Measurements from ENCODE around the gene SNTN. TPM values are rescaled to one million over a fixed set of nuclear protein-coding genes. Genes with fewer than 3 reads are reported as not detected.

Gene SNTN
- total and polyA plus RNA-seq, 2 experiments from 2014 or later: 0.70 TPM; not detected in 1

- Histone ChIP-seq H3F3A (replicated peaks; ENCODE audit: low read depth) (no peaks in the 10 kb centered on the region), H3K27ac (ENCODE audit: low read depth) (0 out of 2 replicates have a peak overlapping the region, but pooled peaks have one; percentile 23), H3K4me1 (ENCODE audit: insufficient read depth) (peaks cover 13% of the 10 kb centered on the region), H3K4me3 (peak overlapping the region; percentile 67), H2AFZ (peak overlapping the region; percentile 90), H3K27me3 (ENCODE audit: insufficient read depth) (no peaks in the 10 kb centered on the region), H3K36me3 (ENCODE audit: insufficient read depth) (no peaks in the 10 kb centered on the region), H3K79me2 (replicated peaks; ENCODE audit: insufficient read depth) (no peaks in the 10 kb centered on the region), H4K20me1 (replicated peaks; ENCODE audit: insufficient read depth) (no peaks in the 10 kb centered on the region), H3K9me2 (ENCODE audit: insufficient read depth) (no peaks in the 10 kb centered on the region), H3K4me2 (peak overlapping the region; percentile 82)
- TF ChIP-seq, protein P1, sequence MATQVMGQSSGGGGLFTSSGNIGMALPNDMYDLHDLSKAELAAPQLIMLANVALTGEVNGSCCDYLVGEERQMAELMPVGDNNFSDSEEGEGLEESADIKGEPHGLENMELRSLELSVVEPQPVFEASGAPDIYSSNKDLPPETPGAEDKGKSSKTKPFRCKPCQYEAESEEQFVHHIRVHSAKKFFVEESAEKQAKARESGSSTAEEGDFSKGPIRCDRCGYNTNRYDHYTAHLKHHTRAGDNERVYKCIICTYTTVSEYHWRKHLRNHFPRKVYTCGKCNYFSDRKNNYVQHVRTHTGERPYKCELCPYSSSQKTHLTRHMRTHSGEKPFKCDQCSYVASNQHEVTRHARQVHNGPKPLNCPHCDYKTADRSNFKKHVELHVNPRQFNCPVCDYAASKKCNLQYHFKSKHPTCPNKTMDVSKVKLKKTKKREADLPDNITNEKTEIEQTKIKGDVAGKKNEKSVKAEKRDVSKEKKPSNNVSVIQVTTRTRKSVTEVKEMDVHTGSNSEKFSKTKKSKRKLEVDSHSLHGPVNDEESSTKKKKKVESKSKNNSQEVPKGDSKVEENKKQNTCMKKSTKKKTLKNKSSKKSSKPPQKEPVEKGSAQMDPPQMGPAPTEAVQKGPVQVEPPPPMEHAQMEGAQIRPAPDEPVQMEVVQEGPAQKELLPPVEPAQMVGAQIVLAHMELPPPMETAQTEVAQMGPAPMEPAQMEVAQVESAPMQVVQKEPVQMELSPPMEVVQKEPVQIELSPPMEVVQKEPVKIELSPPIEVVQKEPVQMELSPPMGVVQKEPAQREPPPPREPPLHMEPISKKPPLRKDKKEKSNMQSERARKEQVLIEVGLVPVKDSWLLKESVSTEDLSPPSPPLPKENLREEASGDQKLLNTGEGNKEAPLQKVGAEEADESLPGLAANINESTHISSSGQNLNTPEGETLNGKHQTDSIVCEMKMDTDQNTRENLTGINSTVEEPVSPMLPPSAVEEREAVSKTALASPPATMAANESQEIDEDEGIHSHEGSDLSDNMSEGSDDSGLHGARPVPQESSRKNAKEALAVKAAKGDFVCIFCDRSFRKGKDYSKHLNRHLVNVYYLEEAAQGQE (IDR thresholded peaks at IDR 0.05; ENCODE audit: unreplicated experiment): no peak
- TF ChIP-seq ZNF114 (CRISPR knock-in tag; IDR thresholded peaks at IDR 0.05) (no peak), ETS1 (IDR thresholded peaks at IDR 0.05) (no peak), NANOG (IDR thresholded peaks at IDR 0.05; ENCODE audit: borderline replicate concordance) (no peak), ZNF331 (CRISPR knock-in tag; IDR thresholded peaks at IDR 0.05; ENCODE audit: low read depth) (no peak), CTCF (conservative IDR thresholded peaks at IDR 0.05; ENCODE audit: low read depth in 2 of 2) (no peak)
- TF ChIP-seq, protein P2, sequence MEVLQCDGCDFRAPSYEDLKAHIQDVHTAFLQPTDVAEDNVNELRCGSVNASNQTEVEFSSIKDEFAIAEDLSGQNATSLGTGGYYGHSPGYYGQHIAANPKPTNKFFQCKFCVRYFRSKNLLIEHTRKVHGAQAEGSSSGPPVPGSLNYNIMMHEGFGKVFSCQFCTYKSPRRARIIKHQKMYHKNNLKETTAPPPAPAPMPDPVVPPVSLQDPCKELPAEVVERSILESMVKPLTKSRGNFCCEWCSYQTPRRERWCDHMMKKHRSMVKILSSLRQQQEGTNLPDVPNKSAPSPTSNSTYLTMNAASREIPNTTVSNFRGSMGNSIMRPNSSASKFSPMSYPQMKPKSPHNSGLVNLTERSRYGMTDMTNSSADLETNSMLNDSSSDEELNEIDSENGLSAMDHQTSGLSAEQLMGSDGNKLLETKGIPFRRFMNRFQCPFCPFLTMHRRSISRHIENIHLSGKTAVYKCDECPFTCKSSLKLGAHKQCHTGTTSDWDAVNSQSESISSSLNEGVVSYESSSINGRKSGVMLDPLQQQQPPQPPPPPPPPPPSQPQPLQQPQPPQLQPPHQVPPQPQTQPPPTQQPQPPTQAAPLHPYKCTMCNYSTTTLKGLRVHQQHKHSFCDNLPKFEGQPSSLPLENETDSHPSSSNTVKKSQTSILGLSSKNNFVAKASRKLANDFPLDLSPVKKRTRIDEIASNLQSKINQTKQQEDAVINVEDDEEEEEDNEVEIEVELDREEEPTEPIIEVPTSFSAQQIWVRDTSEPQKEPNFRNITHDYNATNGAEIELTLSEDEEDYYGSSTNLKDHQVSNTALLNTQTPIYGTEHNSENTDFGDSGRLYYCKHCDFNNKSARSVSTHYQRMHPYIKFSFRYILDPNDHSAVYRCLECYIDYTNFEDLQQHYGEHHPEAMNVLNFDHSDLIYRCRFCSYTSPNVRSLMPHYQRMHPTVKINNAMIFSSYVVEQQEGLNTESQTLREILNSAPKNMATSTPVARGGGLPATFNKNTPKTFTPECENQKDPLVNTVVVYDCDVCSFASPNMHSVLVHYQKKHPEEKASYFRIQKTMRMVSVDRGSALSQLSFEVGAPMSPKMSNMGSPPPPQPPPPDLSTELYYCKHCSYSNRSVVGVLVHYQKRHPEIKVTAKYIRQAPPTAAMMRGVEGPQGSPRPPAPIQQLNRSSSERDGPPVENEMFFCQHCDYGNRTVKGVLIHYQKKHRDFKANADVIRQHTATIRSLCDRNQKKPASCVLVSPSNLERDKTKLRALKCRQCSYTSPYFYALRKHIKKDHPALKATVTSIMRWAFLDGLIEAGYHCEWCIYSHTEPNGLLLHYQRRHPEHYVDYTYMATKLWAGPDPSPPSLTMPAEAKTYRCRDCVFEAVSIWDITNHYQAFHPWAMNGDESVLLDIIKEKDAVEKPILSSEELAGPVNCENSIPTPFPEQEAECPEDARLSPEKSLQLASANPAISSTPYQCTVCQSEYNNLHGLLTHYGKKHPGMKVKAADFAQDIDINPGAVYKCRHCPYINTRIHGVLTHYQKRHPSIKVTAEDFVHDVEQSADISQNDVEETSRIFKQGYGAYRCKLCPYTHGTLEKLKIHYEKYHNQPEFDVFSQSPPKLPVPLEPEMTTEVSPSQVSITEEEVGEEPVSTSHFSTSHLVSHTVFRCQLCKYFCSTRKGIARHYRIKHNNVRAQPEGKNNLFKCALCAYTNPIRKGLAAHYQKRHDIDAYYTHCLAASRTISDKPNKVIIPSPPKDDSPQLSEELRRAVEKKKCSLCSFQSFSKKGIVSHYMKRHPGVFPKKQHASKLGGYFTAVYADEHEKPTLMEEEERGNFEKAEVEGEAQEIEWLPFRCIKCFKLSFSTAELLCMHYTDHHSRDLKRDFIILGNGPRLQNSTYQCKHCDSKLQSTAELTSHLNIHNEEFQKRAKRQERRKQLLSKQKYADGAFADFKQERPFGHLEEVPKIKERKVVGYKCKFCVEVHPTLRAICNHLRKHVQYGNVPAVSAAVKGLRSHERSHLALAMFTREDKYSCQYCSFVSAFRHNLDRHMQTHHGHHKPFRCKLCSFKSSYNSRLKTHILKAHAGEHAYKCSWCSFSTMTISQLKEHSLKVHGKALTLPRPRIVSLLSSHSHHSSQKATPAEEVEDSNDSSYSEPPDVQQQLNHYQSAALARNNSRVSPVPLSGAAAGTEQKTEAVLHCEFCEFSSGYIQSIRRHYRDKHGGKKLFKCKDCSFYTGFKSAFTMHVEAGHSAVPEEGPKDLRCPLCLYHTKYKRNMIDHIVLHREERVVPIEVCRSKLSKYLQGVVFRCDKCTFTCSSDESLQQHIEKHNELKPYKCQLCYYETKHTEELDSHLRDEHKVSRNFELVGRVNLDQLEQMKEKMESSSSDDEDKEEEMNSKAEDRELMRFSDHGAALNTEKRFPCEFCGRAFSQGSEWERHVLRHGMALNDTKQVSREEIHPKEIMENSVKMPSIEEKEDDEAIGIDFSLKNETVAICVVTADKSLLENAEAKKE (CRISPR knock-in tag; IDR thresholded peaks at IDR 0.05): no peak
- ATAC-seq (peak; percentile 95), DNase-seq (ENCODE audit: low spot score) (peak; percentile 57)
- peaks cover 10% of the 10 kb centered on the region; the same call in 1 of the 3 replicates for H3K36me3 Mint-ChIP-seq (ENCODE audit: low read depth)
- peak overlapping the region; percentile 73; the same call in 1 of the 3 replicates for H3K4me3 Mint-ChIP-seq
- H3K27me3 Mint-ChIP-seq (ENCODE audit: insufficient read depth, low read depth, poor library complexity): peaks cover 3% of the 10 kb centered on the region
- H3K9me3 Mint-ChIP-seq: peaks cover 21% of the 10 kb centered on the region; the same call in 2 of the 3 replicates
- H3K27ac Mint-ChIP-seq: no peak overlapping the region
- peaks cover 21% of the 10 kb centered on the region for H3K4me1 Mint-ChIP-seq
Observed at GRCh38 chr3:63644212-63644797, 8.2 kb upstream of the SNTN start.
